HEK293 (cell line): Measurements from ENCODE around the gene FOSL1.

Experiments used
- PBX3 ChIP-seq: sonication (generic); formaldehyde crosslinking; IDR thresholded peaks from 2 replicates; pipeline ENCODE4 v1.8.1; 2022; ENCODE audit warnings: mild to moderate bottlenecking, moderate library complexity, missing genetic modification reagents
- ZSCAN5A ChIP-seq: fragments of 450-650 bp; formaldehyde crosslinking; IDR thresholded peaks from 2 replicates; pipeline ENCODE4 v1.5.1; 2016; ENCODE audit warnings: missing biosample characterization, missing genetic modification characterization
- TF ChIP-seq, protein P1 (sequence below): fragments of 450-650 bp; IDR thresholded peaks from 2 replicates; pipeline ENCODE4 v1.5.1; 2018; ENCODE audit warnings: missing biosample characterization, missing genetic modification characterization

DNA sequence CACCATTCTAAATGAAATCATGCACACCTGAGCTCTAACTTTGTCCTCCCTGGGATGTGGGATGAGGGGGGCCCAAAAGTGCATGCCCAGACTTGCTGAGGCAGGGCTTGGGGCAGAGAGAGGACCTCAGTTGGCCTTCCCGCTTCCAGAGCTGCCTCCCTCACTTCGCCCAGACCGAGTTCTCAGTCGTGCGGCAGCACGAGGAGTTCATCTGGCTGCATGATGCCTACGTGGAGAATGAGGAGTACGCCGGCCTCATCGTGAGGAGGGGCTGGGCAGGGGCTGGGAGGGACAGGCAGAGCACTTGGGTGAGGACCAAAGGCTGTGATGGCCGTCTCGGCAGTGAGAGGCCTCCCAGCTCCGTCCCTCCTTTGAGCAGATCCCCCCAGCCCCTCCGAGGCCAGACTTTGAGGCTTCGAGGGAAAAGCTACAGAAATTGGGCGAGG, 50.4 kb downstream of the FOSL1 start:
- TF ChIP-seq ZSCAN5A (tag by site-specific recombination) (no peak), PBX3 (CRISPR knock-in tag) (no peak)
- TF ChIP-seq, protein P1, sequence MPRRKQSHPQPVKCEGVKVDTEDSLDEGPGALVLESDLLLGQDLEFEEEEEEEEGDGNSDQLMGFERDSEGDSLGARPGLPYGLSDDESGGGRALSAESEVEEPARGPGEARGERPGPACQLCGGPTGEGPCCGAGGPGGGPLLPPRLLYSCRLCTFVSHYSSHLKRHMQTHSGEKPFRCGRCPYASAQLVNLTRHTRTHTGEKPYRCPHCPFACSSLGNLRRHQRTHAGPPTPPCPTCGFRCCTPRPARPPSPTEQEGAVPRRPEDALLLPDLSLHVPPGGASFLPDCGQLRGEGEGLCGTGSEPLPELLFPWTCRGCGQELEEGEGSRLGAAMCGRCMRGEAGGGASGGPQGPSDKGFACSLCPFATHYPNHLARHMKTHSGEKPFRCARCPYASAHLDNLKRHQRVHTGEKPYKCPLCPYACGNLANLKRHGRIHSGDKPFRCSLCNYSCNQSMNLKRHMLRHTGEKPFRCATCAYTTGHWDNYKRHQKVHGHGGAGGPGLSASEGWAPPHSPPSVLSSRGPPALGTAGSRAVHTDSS: no peak
